Stimulated activated CD4-positive, alpha-beta T cell treated with anti-CD3 and anti-CD28 coated beads, Interleukin-4, amount 100 ng/mL, for 4 hours (primary cell): Measurements from ENCODE around the gene CCT3.

Experiments used
- DNase-seq, 2 experiments: peaks; one replicate each; pipeline ENCODE4 v3.0.0-alpha.2; 2020

The CCT3 gene

GRCh38 chr1:156319664-156320063 lies 18.4 kb downstream of the CCT3 start:
- no peak for DNase-seq

GRCh38 chr1:156316909-156317308 lies 21.2 kb downstream of the CCT3 start:
- no peak for DNase-seq

GRCh38 chr1:156310962-156311361 lies 27.1 kb downstream of the CCT3 start:
- no peak for DNase-seq

- no peak for DNase-seq
Observed at GRCh38 chr1:156308078-156308477, 30.0 kb downstream of the CCT3 start.

GRCh38 chr1:156305215-156305614 lies 32.9 kb downstream of the CCT3 start:
- no peak for DNase-seq

- DNase-seq: no peak
Observed at GRCh38 chr1:156303241-156303640, 34.9 kb downstream of the CCT3 start.

- DNase-seq: no peak
Observed at GRCh38 chr1:156298852-156299357, 39.2 kb downstream of the CCT3 start, which contains the start of gene VHLL. TSS of gene VHLL (minus strand) at chr1:156299307. CDS start at chr1:156299189, 118 bp downstream.

- peak; percentile 41 for DNase-seq
Observed at GRCh38 chr1:156295391-156295947, 42.6 kb downstream of the CCT3 start, which contains the start of gene GLMP. TSS of gene GLMP (minus strand) at chr1:156295679. CDS start at chr1:156295645, 34 bp downstream.

- no peak for DNase-seq
Observed at GRCh38 chr1:156293895-156294294, 44.2 kb downstream of the CCT3 start.

- no peak for DNase-seq
Observed at GRCh38 chr1:156293098-156293434, 45.0 kb downstream of the CCT3 start.

- peak in 1 of 2 experiments; percentile 18 for DNase-seq
Observed at GRCh38 chr1:156291226-156292061, 46.6 kb downstream of the CCT3 start.

- no peak for DNase-seq
Observed at GRCh38 chr1:156289857-156290256, 48.2 kb downstream of the CCT3 start.

- DNase-seq: no peak
Observed at GRCh38 chr1:156286061-156286460, 52.0 kb downstream of the CCT3 start.

GRCh38 chr1:156285437-156285836 lies 52.7 kb downstream of the CCT3 start:
- DNase-seq: no peak

- no peak for DNase-seq
Observed at GRCh38 chr1:156284757-156285156, 53.3 kb downstream of the CCT3 start.

GRCh38 chr1:156284112-156284511 lies 54.0 kb downstream of the CCT3 start, which contains the start of gene TMEM79:
TSS of gene TMEM79 (plus strand) at chr1:156284325. CDS start at chr1:156285227, 902 bp downstream.
- no peak for DNase-seq

GRCh38 chr1:156283521-156283920 lies 54.6 kb downstream of the CCT3 start:
- no peak for DNase-seq

GRCh38 chr1:156282479-156283222 lies 55.4 kb downstream of the CCT3 start, which contains the start of gene SMG5:
TSS of gene SMG5 (minus strand) at chr1:156282825. CDS start at chr1:156282680, 145 bp downstream.
- peak; percentile 92 to 96 for DNase-seq

- DNase-seq: peak in 1 of 2 experiments; percentile 10
Observed at GRCh38 chr1:156281693-156282478, 56.2 kb downstream of the CCT3 start.

GRCh38 chr1:156281281-156281680 lies 56.8 kb downstream of the CCT3 start:
- peak; percentile 36 to 53 for DNase-seq

GRCh38 chr1:156279837-156280236 lies 58.3 kb downstream of the CCT3 start:
- DNase-seq: no peak

- no peak for DNase-seq
Observed at GRCh38 chr1:156276966-156277381, 61.1 kb downstream of the CCT3 start.
